Measurements from ENCODE around the gene COL4A1.

Gene COL4A1

DNA sequence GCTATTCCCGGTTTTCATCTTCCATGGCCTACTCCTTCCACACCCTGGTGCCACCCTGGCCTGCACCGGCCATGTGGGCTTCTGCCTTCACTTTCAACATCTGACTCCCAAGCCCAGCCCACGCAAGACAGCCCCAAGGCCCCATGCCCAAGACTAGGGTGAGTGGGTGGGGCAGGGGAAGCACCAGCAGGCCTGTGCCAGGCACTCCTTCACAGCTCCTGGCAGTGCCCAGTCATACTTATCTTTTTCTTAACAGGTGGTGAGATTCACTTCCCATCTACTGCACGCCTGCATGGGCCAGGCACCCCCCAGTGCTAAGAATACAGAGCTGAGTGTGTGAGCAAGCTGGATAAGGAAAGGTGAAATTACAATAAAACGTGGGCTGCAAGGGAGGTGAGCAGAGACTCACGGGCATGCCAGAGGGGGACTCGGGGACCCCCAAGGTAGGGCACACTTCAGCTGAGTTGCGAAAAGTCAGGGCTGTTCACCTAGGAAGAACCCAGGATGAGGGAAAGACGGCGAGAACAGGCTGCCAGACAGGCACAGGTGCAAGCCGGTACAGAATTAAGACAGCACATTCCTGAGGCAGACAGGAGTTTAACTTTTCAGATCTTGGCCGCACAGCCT lies 55.7 kb downstream of the COL4A1 start:
- DNase-seq: no peak

- DNase-seq: no peak
Measured at GRCh38 chr13:110250258-110250891, 56.6 kb downstream of the COL4A1 start.

DNA sequence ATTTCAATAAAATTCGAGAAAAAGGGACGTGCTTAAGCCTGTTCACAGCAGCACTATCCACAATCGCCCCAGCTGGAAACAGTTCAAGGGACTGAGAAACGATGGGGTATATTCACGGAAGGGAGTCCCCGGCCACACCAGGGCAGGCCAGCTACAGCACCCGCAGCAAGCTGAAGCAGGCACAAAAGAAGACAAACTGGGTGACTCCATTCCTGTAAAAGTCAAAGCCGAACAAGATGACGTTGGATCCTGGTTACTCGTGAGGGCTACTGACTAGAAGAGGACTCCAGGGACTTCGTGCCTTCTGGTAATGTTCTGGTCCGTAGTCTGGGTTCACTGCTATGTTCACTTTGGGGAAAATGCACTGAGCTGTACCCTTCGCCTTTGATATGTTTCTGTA lies 57.6 kb downstream of the COL4A1 start:
- no peak for DNase-seq

- no peak for DNase-seq
Measured at GRCh38 chr13:110248449-110249143, 58.4 kb downstream of the COL4A1 start.

- no peak for DNase-seq
Measured at GRCh38 chr13:110246530-110246929, 60.4 kb downstream of the COL4A1 start.

- no peak for DNase-seq
Measured at GRCh38 chr13:110245416-110245899, 61.5 kb downstream of the COL4A1 start.

- no peak for DNase-seq
Measured at GRCh38 chr13:110244976-110245375, 62.0 kb downstream of the COL4A1 start.

- no peak for DNase-seq
Measured at GRCh38 chr13:110244071-110244830, 62.7 kb downstream of the COL4A1 start.

DNA sequence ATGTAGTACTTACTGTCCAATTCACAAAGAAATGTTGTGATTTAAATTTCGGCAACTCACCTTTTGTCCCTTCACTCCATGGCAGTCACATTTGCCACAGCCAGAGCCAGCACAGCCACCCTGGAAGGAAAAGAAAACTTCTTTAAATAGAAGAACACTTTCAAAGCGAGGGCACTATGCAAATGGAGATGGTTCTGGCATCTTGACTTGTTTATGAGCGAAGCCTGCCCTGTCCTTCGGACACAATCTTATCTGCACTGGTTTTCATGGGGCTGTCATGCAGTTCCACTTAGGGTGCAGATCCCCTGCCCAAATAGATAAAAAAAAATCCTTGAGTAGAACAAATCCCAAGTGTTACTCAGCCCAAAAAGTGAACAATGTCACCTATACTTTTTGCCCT lies 64.3 kb downstream of the COL4A1 start:
- no peak for DNase-seq

DNA sequence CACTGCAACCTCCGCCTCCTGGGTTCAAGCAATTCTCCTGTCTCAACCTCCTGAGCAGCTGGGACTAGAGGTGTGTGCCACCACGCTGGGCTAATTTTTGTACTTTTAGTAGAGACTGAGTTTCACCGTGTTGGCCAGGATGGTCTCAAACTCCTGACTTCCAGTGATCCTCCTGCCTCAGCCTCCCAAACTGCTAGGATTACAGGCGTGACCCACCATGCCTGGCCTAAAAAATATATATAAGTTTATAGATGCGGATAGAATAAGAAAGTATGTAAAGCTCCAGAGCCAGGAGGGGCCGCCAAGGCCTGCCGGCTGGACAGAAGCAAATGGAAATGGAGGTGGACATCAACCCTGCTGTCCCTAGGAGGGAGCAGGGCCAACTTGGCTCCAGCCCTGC lies 66.0 kb downstream of the COL4A1 start:
- no peak for DNase-seq

DNA sequence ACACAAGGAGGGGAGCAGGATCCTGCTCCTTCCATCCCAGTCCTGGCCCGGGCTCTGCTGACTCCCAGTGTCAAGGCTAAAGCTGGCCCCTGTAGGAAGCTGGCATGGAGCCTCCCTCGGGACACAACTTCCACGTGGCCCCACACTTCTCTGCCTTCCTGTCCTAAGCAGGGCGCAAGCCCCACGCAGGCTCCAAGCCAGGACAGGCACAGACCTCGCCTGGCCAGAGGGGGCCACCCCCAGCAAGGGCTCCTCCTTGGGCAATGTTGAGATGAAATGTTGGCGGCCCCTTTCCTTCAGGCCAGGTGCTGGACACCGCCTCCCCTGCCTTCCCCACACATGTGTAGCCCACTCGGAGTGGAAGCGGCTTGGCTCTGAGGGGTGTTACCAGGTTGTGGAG lies 66.6 kb downstream of the COL4A1 start:
- no peak for DNase-seq

DNA sequence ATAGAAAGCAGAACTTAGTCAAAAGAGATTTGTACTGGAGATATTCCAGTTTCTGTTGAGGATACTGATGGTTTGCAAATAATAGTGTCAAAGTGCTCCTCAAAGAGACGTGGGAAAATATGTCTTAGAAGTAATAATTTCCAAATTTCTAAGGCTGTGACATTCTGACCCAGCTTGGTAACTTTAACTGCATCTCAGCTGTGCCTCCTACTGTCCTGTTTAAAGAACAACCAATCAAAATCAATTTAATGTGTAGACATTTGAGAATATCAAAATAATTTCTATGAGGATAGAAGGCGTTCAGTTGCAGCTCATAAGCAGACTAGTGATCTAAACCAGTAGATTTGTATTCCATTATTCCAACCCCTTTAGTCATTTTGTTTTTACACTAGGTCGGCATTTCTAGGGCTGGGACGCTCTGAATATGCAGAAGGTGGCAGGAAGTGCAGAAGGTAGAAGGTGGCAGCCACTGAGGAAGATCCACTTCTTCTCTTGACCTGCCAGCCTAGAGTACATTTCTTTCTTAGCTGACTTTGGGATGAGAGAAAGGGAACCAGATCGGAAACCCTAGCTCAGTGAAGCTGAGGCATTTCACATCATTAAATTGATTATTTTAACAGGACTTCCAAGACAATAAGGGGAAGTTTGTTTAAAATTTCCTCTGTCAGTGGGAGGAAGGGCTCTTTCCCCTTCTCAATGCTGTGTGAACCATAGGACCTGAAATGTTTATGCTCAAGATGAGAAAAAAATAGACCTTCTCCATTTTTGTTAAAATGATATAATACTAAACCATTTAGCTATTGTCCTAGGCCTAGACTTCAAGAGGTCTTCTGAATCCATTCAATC lies 67.5 kb downstream of the COL4A1 start:
- DNase-seq: no peak

- DNase-seq: no peak
Measured at GRCh38 chr13:110238818-110239195, 68.2 kb downstream of the COL4A1 start.

GRCh38 chr13:110237875-110238817 lies 68.8 kb downstream of the COL4A1 start:
- no peak for DNase-seq

GRCh38 chr13:110236831-110237261 lies 70.1 kb downstream of the COL4A1 start:
- no peak for DNase-seq

DNA sequence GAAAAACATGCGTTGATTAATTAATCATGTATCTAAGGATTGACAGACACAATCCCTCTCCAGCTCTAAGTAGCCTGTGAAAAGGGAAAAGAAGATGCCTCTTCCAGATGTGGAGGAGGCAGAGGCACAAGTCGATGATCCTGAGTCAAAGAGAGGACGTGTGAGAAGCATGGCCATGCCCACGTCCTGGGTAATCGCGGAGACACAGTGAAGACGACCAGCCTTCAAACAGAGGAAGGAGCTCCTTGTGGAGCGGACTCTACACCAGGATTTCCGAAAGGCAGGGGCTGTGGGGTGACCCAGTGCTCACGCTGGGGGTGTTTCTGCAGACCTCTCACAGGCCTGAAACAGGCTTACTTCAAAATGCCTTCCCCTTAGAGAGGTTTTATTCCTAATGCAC lies 70.5 kb downstream of the COL4A1 start:
- no peak for DNase-seq

GRCh38 chr13:110234532-110234931 lies 72.4 kb downstream of the COL4A1 start:
- DNase-seq: no peak

DNA sequence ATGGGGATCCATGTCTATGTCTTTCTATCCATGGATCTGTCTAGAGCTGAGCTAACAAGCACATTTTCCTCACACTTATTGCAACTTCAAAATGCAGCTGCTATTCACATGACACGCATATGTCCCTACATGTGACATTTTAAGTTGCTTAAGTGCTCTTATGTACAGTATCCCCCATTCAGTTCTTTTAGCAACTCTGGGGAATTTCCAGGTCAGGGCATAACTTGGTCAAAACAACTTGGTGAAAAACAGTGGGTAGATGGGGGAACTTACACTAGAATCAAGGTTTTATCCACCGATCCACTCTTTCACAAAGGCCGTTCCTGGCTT lies 73.0 kb downstream of the COL4A1 start:
- no peak for DNase-seq

GRCh38 chr13:110233181-110233950 lies 73.6 kb downstream of the COL4A1 start:
- no peak for DNase-seq

DNA sequence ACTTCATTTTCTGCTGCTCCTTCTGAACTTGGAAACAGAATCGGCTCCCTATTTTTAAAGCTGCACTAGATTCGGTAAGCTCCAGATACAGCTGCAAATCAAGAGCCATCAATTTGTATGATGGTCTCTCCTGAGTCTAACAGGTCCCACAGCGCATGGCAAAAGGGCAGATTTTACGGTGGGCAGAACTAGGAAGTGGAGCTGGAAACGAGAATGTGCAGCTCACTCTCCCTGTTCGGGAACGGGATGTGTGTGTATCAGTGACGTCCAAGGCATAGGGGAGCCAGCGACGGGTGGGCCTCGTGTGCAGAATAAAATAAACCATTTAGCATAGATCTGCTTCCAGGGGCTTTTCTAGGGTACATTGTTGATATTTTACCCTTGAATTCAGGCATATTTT lies 74.2 kb downstream of the COL4A1 start:
- no peak for DNase-seq

DNA sequence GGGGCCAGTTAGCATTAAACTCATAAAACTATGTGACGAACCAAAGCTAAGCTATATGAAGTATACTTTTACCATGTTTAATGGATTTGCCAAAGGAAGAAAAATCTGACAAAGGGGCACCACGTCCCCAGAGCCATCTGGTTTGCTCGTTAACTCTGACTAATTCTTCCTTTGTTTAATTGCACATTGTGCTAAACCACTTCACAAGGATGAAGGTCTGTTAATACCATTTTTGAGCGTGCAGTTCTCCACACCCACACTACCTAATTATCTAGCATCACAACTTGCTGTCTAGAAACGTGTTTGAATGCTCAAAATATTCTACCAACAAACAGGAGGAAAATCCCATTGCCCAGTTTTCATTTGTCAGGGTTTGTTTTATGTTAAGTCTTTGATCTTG lies 74.8 kb downstream of the COL4A1 start:
- DNase-seq: no peak
